Left ventricle myocardium inferior (tissue), 1 donor: ENCODE measurements around the gene PAQR8. TPM values are rescaled to one million over a fixed set of nuclear protein-coding genes. Genes with fewer than 3 reads are reported as not detected.
A peak's percentile ranks its signal among the peaks of the same experiment; 100 is the strongest.

Source experiments
- DNase-seq: peaks from one replicate; pipeline ENCODE4 v3.0.0-alpha.2; 2020
- H3K27ac ChIP-seq: fragments of 200-600 bp; replicated peaks from 2 replicates; pipeline ENCODE4 v1.8.0; 2021
- H3K27me3 ChIP-seq: fragments of 200-600 bp; 2 replicates; pipeline ENCODE4 v1.8.0; 2021; ENCODE audit warnings: low read depth
- H3K36me3 ChIP-seq: fragments of 200-600 bp; 2 replicates; pipeline ENCODE4 v1.8.0; 2021
- H3K4me1 ChIP-seq: fragments of 200-600 bp; 2 replicates; pipeline ENCODE4 v1.8.0; 2021
- H3K4me3 ChIP-seq: fragments of 200-600 bp; 2 replicates; pipeline ENCODE4 v1.8.0; 2021; ENCODE audit warnings: mild to moderate bottlenecking, moderate library complexity
- H3K9me3 ChIP-seq: fragments of 200-600 bp; replicated peaks from 2 replicates; pipeline ENCODE4 v1.8.0; 2021
- CTCF ChIP-seq: fragments of 200-600 bp; IDR thresholded peaks from 2 replicates; pipeline ENCODE4 v1.8.0; 2021; ENCODE audit warnings: antibody characterized with exemption, mild to moderate bottlenecking, borderline replicate concordance
- intact Hi-C: fragments of 100-400 bp; cut with micrococcal nuclease; formaldehyde crosslinking; loops from one replicate; pipeline ENCODE4 v1.11.0; 2022
- total RNA-seq: library from RNA; stranded (reverse); fragmentation: NEBNext Ultra II Directional; extraction: Animal tissue kit (Norgen Biotek cat#: 25700); gene quantifications from one replicate; pipeline ENCODE4 v1.2.1, GENCODE V29; 2021
- donor health status: DM: no; HTN: yes; CAD: no; lungs with severe emphysema.

PAQR8 gene
- total RNA-seq, 1 donor from 2014 or later, result 2.0 TPM

GRCh38 chr6:52389264-52389625 is 27.3 kb downstream of the PAQR8 start:
- H3K9me3 ChIP-seq, result no peaks in the 10 kb centered on the region
- no peak overlapping the region for H3K4me3 ChIP-seq
- no peak for DNase-seq
- H3K27ac ChIP-seq, result peak overlapping the region; percentile 24
- intact Hi-C loops, result no loop called here
- H3K36me3 ChIP-seq, result no peaks in the 10 kb centered on the region
- TF ChIP-seq CTCF, result no peak
- H3K4me1 ChIP-seq, result peaks cover 23% of the 10 kb centered on the region
- H3K27me3 ChIP-seq, result no peaks in the 10 kb centered on the region

DNA sequence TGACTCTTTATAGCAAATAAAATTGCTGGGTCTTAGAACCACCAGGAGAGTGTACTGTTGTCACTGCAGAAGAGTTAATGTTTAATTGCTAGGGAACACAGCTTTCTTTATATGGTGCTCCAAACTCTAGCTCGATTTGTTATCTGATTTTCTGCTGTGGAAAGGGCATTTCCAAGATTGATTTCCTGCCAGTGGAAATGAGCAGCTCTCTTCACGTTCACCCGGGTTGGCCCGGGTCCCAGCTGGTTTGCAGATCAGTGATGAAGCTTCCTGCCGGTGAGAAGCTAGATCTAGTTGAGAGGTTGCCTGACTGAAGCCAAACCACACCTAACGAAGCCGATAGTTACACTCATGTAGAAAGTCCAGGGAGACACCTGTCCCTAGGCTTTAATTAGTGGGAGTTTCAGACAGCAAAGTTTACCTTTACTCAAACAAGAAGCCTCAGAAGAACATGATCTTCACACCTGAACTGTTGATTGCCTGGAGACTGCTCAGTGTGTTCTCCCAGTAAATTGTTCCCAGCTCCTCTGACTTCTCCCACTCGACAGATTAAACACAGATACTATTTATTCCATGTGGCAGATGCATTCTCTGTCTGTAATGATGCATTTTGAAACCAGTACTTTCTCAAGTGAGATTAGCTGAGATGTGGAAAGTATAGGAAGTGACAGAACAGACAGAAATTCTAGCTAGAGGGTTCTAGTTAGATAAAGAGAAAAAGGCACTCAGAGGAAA is 27.8 kb downstream of the PAQR8 start:
- no peak for TF ChIP-seq CTCF
- H3K9me3 ChIP-seq, result no peaks in the 10 kb centered on the region
- H3K36me3 ChIP-seq, result no peaks in the 10 kb centered on the region
- no peaks in the 10 kb centered on the region for H3K27me3 ChIP-seq
- peak overlapping the region; percentile 24 for H3K27ac ChIP-seq
- DNase-seq, result peak; percentile 19
- no peak overlapping the region for H3K4me3 ChIP-seq
- intact Hi-C loops, result no loop called here
- H3K4me1 ChIP-seq, result peaks cover 23% of the 10 kb centered on the region

DNA sequence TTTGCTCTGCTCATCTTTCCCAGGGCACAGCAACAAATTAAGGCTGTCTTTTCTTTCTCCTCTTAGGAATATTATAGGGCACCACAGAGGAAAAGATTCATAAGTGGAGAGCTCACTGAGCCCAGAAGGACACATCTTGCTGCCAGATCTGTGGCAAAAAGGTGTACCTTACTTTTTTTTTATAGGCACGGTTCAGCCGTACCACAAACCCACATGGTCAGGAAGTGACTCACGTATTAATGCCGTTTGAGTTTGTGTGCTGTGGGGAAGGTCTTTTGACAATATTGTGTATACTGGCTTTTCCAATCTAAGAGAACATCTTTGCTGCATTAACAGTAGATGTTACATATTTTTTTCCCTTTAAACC is 28.4 kb downstream of the PAQR8 start:
- H3K27ac ChIP-seq, result no peak overlapping the region
- H3K36me3 ChIP-seq, result no peaks in the 10 kb centered on the region
- H3K4me3 ChIP-seq, result no peak overlapping the region
- H3K4me1 ChIP-seq, result peaks cover 23% of the 10 kb centered on the region
- intact Hi-C loops, result no loop called here
- no peaks in the 10 kb centered on the region for H3K27me3 ChIP-seq
- DNase-seq, result no peak
- TF ChIP-seq CTCF, result no peak
- H3K9me3 ChIP-seq, result no peaks in the 10 kb centered on the region

DNA sequence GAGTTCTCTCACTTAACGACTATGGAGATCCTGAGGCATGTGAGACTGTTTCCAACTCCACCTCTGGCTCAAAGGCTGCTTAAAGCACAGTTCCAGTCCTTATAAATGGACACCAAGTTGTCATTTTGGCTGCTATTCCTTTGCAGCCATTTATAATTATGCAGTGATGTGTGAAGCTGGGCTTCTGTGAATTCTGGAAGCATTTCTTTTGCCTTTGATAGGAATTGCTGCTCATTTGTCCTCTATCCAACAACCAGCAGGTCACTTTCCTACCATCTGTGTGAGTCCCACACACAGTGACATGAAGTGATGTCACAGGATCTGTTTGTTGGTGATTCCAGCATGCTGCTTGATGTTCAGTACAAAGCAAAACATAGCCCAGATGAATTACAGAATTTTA is 29.6 kb downstream of the PAQR8 start:
- H3K27me3 ChIP-seq, result no peaks in the 10 kb centered on the region
- peaks cover 23% of the 10 kb centered on the region for H3K4me1 ChIP-seq
- no peaks in the 10 kb centered on the region for H3K36me3 ChIP-seq
- no peak overlapping the region for H3K4me3 ChIP-seq
- H3K9me3 ChIP-seq, result no peaks in the 10 kb centered on the region
- DNase-seq, result no peak
- no peak overlapping the region for H3K27ac ChIP-seq
- intact Hi-C loops, result no loop called here
- no peak for TF ChIP-seq CTCF

DNA sequence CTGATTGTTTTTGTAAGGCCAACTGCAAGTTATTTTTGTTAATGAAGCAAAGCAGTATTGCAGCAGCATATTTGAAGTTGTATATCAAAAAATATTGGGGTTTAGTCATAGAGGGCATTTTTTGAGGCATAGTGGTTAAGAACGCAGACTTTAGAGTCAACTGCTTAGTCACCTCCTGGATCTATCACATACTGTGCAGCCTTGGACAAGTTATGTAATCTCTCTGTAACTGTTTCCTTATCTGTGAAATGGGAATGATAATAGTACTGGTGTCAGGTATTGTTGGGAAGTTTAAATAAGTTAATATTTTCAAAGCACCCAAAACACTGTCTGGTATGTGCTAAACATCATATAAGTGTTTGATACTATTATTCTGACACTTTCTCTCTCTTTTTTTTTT is 31.0 kb downstream of the PAQR8 start:
- Histone ChIP-seq H3K4me3 (no peak overlapping the region), H3K27me3 (no peaks in the 10 kb centered on the region), H3K4me1 (peaks cover 23% of the 10 kb centered on the region), H3K36me3 (no peaks in the 10 kb centered on the region), H3K9me3 (no peaks in the 10 kb centered on the region), H3K27ac (no peak overlapping the region)
- intact Hi-C loops, result no loop called here
- TF ChIP-seq CTCF, result no peak
- DNase-seq, result no peak
